ENCODE results near the gene PRR15L. TPM values are rescaled to one million over a fixed set of nuclear protein-coding genes. Genes with fewer than 3 reads are reported as not detected.
"Not testable (repeated sequence)": the region's sequence is repeated elsewhere in the genome, so short reads cannot be mapped to it uniquely, and the experiment has no call there.

PRR15L gene
- total RNA-seq, 6 experiments from 2014 or later: not detected

DNA sequence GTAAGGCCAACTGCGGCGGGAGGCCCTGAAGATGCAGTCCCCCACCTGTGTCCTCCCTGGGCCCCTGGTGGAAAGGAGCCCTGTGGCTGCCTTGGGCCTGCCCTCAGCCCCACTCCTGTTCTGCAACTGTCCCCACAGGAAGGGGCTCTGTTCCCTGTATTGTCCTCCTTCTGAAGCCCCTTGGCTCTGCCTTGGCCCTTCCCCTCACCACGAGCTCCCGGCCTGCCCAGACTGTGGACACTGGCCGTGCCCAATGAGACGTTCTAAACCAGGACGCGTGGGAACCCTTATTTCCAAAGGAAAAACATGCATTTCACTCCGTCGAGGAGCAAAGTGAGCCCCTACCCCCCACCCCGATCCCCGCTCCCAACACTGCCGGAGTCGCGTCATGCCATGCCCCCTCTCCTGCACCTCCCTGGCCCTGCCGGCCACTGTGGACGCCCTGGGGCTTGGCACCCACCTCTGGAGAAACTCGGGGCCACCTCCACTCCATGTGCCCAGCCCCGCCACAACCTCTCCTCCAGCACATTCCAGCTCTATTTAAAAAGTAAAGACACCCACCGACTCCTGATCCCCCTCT, 29.8 kb downstream of the PRR15L start:
- Mint-ChIP-seq H3K4me1 (ENCODE audit: low read depth) (peaks cover 15% of the 10 kb centered on the region), H3K27ac (no peak overlapping the region), H3K9me3 (no peaks in the 10 kb centered on the region), H3K36me3 (ENCODE audit: low read depth) (peaks cover 19% of the 10 kb centered on the region), H3K27me3 (ENCODE audit: insufficient read depth) (no peaks in the 10 kb centered on the region; the same call in 1 of the 2 replicates), H3K4me3 (no peak overlapping the region)
- no peak for DNase-seq
- TF ChIP-seq, protein P1, sequence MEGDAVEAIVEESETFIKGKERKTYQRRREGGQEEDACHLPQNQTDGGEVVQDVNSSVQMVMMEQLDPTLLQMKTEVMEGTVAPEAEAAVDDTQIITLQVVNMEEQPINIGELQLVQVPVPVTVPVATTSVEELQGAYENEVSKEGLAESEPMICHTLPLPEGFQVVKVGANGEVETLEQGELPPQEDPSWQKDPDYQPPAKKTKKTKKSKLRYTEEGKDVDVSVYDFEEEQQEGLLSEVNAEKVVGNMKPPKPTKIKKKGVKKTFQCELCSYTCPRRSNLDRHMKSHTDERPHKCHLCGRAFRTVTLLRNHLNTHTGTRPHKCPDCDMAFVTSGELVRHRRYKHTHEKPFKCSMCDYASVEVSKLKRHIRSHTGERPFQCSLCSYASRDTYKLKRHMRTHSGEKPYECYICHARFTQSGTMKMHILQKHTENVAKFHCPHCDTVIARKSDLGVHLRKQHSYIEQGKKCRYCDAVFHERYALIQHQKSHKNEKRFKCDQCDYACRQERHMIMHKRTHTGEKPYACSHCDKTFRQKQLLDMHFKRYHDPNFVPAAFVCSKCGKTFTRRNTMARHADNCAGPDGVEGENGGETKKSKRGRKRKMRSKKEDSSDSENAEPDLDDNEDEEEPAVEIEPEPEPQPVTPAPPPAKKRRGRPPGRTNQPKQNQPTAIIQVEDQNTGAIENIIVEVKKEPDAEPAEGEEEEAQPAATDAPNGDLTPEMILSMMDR (IDR thresholded peaks at IDR 0.05): no peak

DNA sequence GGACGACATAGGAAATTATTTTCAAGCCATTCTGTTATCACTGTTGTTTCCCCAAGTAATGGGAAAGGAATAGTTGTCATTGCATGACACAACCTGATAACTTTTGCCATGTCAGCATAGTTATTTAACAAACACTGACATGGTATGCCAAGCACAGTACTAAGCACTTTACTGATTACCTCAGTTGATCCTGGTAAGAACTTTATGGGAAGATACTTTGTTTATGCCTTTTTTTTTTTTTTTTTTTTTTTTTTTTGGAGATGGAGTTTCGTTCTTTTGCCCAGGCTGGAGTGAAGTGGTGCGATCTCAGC, 32.0 kb downstream of the PRR15L start:
- Mint-ChIP-seq H3K4me3 (no peak overlapping the region), H3K9me3 (no peaks in the 10 kb centered on the region), H3K4me1 (ENCODE audit: low read depth) (peaks cover 1% of the 10 kb centered on the region), H3K27me3 (ENCODE audit: insufficient read depth) (no peaks in the 10 kb centered on the region), H3K36me3 (ENCODE audit: low read depth) (peaks cover 18% of the 10 kb centered on the region), H3K27ac (no peak overlapping the region)
- DNase-seq: no peak
- TF ChIP-seq, protein P1 (IDR thresholded peaks at IDR 0.05): no peak

DNA sequence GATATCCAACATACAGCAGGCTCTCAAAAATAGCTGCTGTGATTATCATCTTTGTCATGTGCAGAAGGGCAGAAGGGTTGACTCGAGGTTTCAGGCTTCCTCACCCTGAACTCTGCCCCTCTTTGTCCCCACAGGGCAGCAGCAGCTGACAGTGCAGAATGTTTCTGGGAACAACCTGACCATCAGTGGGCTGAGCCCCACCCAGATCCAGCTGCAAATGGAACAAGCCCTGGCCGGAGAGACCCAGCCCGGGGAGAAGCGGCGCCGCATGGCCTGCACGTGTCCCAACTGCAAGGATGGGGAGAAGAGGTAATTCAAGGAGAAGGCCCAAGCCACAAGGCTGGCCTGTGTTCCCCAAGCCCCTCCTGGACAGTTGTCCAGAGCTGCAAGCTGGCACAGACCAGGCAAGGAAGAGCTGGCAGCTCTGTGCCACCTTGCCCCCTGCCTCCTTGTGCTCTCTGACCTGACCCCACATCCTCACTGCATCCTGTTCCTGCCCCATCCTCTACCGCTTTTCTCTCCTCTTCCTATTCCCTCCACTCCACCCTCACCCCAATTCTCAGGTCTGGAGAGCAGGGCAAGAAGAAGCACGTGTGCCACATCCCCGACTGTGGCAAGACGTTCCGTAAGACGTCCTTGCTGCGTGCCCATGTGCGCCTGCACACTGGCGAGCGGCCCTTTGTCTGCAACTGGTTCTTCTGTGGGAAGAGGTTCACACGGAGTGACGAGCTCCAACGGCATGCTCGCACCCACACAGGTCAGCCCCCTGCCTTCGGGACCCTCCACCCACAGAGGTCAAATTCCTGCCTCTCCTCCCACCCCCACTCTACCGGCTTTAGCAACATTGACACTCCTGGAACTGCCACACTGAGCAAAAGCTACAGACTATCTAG, 32.7 kb downstream of the PRR15L start:
- no peaks in the 10 kb centered on the region for H3K27me3 Mint-ChIP-seq (ENCODE audit: insufficient read depth)
- H3K36me3 Mint-ChIP-seq (ENCODE audit: low read depth): peaks cover 18% of the 10 kb centered on the region
- TF ChIP-seq, protein P1 (IDR thresholded peaks at IDR 0.05): no peak
- no peak for DNase-seq
- H3K9me3 Mint-ChIP-seq: no peaks in the 10 kb centered on the region
- no peak overlapping the region for H3K4me3 Mint-ChIP-seq
- no peak overlapping the region for H3K27ac Mint-ChIP-seq
- H3K4me1 Mint-ChIP-seq (ENCODE audit: low read depth): no peaks in the 10 kb centered on the region

DNA sequence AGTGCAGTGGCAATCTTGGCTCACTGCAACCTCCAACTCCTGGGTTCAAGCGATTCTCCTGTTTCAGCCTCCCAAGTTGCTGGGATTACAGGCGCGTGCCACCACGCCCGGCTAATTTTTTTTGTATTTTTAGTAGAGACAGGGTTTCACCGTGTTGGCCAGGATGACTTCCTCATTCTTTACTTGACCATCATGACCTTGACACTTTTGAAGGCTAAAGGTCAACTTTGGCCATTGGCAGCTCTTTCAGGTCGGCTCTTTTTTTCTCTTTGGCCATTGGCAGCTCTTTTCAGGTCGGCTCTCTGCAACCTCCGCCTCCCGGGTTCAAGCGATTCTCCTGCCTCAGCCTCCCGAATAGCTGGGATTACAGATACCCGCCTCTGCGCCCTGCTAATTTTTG, 37.8 kb downstream of the PRR15L start:
- H3K27ac Mint-ChIP-seq; H3K9me3 Mint-ChIP-seq; H3K4me3 Mint-ChIP-seq; H3K4me1 Mint-ChIP-seq (ENCODE audit: low read depth); H3K36me3 Mint-ChIP-seq (ENCODE audit: low read depth); H3K27me3 Mint-ChIP-seq (ENCODE audit: insufficient read depth); DNase-seq: not testable (repeated sequence)

DNA sequence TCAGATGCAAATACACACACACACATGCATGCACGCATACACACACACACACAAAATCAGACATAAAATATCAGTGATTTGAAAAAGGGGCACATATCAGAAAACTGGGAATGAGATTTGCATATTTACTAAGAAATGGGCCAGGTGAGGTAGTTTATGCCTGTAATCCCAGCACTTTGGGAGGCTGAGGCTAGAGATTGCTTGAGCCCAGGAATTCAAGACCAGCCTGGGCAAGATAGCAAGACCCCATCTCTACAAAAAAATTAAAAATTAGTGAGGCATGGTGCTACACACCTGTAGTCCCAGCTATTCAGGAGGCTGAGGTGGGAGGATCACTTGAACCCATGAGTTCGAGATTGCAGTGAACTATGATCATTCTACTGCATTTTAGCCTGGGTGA, 38.7 kb downstream of the PRR15L start:
- peaks cover 4% of the 10 kb centered on the region; the same call in 1 of the 2 replicates for H3K36me3 Mint-ChIP-seq (ENCODE audit: low read depth)

More for the DNA sequence above, 38.7 kb downstream of the PRR15L start:
- Mint-ChIP-seq H3K4me1 (ENCODE audit: low read depth) (no peaks in the 10 kb centered on the region), H3K4me3 (no peak overlapping the region), H3K9me3 (no peaks in the 10 kb centered on the region), H3K27ac (no peak overlapping the region), H3K27me3 (ENCODE audit: insufficient read depth) (no peaks in the 10 kb centered on the region; the same call in 1 of the 2 replicates)
- no peak for DNase-seq
- TF ChIP-seq, protein P1 (IDR thresholded peaks at IDR 0.05): no peak

Data from HFFc6 (cell line).